Dedifferentiated amniotic fluid mesenchymal stem cell (primary cell): Measurements from ENCODE around the gene ZNF544.
"Not testable (repeated sequence)": the region's sequence is repeated elsewhere in the genome, so short reads cannot be mapped to it uniquely, and the experiment has no call there.

Experiments
- DNase-seq: peaks from one replicate; pipeline ENCODE4 v3.0.0-alpha.2; 2016; ENCODE audit errors: extremely low spot score

The ZNF544 gene

DNA sequence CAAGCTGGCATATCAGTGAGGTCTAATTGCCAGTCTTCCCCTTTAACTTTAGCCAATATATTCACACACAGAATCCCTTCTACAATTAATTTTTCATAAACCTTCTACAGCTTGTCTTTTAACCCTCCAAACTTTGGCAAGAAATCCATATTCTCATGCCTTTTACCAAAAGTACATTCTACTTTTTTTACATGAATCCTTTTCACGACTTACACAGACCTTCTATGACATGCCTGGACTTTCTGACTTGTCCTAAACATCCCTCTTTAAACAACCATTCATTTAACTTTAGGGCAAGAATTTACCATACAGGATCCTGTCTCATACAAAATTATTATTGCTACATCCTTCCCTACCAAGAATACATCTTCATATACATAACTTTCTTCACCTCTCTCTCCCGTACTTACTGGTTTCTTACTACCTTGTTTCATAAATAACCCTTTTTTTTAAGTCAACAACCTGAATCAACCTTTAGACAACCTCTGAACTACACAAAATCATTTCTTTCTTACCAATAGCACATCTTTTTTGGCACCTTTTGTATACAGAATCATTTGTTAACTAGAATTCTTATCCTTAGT is 23.5 kb downstream of the ZNF544 start:
- no peak for DNase-seq

DNA sequence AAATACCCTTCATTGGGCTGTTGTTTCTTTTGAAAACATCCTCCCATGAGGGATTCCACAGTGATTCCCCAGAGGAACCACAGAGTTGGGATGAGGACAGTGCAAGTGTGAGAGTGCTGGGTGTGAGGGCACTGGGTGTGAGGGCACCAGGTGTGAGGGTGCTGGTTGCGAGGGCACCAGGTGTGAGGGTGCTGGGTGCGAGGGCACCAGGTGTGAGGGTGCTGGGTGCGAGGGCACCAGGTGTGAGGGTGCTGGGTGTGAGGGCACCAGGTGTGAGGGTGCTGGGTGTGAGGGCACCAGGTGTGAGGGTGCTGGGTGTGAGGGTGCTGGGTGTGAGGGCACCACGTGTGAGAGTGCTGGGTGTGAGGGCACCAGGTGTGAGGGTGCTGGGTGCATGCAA is 29.5 kb downstream of the ZNF544 start:
- DNase-seq, result not testable (repeated sequence)

- DNase-seq, result no peak
Measured at GRCh38 chr19:58261600-58261967, 32.9 kb downstream of the ZNF544 start.

DNA sequence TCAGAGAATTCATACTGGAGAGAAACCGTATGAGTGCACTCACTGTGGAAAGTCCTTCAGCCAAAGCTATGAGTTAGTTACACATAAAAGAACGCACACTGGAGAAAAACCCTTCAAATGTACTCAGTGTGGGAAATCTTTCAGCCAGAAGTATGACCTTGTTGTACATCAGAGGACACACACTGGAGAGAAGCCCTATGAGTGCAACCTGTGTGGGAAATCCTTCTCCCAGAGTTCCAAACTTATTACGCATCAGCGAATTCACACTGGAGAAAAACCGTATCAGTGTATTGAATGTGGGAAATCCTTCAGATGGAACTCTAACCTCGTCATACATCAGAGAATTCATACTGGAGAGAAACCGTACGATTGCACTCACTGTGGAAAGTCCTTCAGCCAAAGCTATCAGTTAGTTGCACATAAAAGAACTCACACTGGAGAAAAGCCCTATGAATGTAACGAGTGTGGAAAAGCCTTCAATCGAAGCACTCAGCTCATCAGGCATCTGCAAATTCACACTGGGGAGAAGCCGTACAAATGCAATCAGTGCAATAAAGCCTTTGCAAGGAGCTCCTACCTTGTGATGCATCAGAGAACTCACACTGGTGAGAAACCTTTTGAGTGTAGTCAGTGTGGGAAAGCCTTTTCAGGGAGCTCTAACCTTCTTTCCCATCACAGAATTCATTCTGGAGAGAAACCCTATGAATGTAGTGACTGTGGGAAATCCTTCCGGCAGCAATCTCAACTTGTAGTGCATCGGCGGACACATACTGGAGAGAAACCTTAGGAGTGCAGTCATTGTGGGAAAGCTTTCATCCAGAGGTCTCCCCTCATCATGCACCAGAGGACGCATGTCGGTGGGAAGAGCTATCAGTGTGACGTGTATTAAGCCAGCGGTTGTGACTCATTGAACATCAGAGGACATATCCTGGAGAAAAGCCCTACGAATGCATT is 33.5 kb downstream of the ZNF544 start:
- DNase-seq, result no peak

DNA sequence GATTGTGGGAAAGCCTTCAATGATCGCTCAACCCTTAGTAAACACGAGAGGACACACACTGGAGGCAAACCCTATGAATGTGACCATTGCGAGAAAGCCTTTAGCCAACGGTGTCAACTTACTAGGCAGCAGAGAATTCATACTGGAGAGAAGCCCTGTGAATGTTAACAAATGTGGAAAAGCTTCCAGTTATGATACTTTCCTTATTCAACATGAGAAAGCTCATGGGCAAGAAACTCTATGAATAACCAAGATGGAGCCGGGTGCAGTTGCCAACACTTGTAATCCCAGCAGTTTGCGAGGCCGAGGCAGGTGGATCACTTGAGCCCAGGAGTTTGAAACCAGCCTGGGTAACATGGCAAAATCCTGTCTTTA is 34.2 kb downstream of the ZNF544 start:
- no peak for DNase-seq

GRCh38 chr19:58265100-58265499 is 36.4 kb downstream of the ZNF544 start:
- DNase-seq, result no peak

DNA sequence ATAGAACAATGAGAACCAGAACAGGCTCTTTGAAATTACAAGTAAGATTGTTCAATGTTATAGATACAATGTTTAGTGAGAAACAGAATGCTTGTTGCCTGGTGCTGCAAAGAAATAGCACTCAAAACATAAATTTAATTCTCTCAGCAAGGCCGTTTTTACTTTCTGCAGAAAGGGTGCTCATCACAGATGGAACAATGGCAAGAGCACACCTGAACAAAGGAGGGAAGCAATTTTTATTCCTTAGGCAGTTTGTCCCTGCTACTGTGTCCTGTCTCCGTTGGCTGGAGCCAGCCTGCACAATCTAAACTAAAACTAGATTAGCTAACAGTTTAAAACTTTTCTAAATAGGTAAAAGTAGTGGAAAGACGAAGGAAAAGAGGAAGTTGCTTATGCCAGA is 39.6 kb downstream of the ZNF544 start:
- no peak for DNase-seq

GRCh38 chr19:58274771-58275201 is 46.1 kb downstream of the ZNF544 start:
- DNase-seq, result no peak

DNA sequence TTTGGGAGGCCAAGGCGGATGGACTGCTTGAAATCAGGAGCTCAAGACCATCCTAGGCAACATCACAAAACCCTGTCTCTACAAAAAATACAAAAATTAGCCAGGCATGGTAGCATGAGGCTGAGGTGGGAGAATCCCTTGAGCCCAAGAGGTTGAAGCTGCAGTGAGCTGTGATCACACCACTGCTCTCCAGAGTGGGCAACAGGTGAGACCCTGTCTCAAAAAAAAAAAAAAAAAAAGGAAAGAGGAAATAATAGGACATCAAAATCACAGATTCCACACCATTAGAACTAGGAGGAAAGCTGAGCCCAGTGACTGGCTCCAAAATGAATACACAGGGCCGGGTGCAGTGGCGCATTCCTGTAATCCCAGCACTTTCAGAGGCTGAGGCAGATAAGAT is 46.9 kb downstream of the ZNF544 start:
- no peak for DNase-seq

GRCh38 chr19:58277197-58277596 is 48.5 kb downstream of the ZNF544 start:
- DNase-seq, result no peak

GRCh38 chr19:58277748-58278540 is 49.2 kb downstream of the ZNF544 start:
- DNase-seq, result peak; percentile 48

DNA sequence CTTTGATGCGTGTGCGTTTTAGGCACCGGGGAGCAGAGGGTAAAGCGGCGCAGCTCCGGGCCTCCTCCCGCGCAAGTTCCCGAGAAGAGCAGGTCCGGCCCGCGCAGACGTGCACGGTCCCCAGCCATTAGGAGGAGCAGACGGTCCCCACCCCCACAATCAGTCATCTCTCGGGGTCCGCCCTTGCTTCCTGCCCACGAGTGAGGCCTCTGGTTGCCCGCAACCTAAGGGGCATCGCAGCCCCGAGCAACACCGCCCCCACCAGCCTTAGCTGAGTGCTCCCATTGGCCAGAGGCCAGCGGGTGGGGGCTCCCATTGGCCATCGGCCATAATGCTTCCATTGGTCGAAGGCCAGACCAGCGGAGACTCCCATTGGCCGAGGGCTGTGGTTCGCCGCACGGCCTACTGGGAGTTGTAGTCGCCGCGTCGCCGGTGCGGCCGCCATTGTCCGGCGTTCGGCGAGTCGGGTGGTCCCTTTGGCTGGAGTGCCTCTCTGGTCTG is 49.9 kb downstream of the ZNF544 start, which contains the start of gene ZNF8:
TSS of gene ZNF8 (plus strand) at position 415 of the 501 bp plus-strand sequence. CDS start 127 bp downstream, outside the sequence.
- peak; percentile 96 for DNase-seq

DNA sequence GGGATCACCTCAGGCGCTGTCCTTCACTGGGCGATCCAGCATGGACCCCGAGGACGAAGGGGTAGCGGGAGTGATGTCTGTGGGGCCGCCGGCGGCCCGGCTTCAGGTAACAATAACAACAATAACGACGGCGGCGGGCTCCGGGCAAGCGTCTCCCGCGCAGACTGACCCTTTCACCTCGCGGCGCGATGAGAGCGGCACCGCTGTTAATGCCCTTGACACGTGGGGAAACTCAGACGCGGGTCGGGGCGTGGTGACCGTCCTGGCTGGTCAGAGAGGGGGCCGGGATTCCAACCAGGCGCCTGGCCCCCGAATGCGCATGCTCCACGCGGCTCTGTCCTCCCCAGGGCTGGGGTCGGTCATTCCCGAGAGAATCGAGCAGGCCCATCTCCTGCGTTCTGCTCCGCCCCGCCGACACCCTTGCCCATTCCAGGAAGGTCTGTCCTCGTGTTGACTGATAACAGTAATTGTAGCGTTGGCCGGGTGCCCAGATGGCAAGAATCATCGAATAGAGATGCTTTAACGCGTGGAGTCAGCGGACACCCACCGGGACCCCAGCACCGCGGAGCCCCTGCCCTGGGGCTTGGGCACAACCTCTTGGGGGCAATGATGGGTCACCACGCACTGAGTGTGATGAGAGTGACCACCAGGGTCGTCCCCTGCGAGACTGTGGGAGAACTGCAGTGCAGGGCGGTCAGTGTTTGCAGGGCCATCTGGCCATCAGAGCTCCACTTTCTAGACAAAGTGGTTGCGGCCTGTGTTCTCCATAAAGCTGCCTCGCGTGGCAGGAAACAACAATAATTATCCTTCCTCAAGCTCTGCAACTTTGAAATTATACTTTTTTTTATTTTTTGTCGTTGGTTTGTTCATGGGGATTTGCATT is 50.6 kb downstream of the ZNF544 start:
- DNase-seq, result peak; percentile 29

- DNase-seq, result no peak
Measured at GRCh38 chr19:58279925-58280316, 51.2 kb downstream of the ZNF544 start.

DNA sequence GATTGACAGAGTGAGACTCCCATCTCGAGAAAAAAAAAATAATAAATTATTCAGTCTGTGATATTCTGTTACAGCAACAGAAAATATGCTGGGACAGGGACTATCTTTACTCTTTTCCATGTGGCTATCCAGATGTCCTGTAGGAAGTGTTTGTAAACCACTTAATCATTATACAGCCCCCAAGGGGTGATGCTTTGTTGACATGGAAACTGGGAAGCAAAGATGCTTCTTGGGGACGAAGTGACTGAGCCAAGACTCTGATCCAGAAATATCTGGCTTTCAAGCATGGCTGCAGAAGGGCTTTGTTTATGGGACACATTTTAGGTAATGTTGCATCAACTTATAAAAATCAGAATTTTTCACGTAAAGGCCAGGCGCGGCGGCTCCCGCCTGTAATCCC is 55.5 kb downstream of the ZNF544 start:
- DNase-seq, result no peak

GRCh38 chr19:58291943-58292342 is 63.2 kb downstream of the ZNF544 start:
- no peak for DNase-seq

DNA sequence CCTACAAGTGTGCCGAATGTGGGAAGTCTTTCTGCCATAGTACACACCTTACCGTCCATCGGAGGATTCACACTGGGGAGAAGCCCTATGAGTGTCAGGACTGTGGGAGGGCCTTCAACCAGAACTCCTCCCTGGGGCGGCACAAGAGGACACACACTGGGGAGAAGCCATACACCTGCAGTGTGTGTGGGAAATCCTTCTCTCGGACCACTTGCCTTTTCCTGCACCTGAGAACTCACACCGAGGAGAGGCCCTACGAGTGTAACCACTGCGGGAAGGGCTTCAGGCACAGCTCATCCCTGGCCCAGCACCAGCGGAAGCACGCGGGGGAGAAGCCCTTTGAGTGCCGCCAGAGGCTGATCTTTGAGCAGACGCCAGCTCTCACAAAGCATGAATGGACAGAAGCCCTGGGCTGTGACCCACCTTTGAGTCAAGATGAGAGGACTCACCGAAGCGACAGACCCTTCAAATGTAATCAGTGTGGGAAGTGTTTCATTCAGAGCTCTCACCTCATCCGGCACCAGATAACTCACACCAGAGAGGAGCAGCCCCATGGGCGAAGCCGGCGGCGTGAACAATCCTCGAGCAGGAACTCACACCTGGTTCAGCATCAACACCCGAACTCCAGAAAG is 66.1 kb downstream of the ZNF544 start:
- DNase-seq, result no peak

DNA sequence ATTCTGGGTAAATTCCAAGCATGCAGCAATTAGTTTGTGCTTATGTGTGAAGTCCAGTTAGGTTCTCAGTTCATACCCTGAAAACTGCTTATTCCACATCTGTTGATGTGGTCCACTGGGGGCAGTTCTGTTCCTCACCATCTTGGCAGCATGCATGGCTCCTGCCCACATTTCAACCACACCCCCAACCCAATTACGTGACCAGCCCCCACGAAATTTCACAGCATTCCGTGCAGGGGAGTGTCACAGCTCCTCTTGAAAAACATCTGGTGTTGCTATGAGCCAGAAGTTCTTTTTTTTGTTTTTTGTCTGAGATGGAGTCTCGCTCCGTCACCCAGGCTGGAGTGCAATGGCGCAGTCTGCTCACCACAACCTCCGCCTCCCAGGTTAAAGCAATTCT is 67.4 kb downstream of the ZNF544 start:
- no peak for DNase-seq

DNA sequence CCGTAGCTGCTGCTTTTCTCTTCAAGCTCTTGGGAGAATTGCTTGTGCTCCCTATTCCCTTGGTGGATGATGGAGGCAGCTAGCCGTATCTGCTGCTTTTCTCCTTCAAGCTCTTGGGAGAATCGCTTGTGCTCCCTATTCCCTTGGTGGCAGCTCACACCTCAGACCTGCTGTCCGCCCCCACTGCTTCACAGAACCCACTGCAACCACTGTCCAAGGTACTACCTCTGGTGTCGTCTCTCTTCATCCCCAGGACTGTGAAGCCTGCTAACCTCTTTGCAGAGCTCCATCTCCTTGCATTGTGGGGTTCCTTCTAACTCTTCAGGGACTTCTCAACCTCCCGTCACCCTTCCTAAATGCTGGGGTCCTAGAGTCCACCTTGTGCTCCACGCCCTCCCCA is 71.9 kb downstream of the ZNF544 start:
- no peak for DNase-seq

DNA sequence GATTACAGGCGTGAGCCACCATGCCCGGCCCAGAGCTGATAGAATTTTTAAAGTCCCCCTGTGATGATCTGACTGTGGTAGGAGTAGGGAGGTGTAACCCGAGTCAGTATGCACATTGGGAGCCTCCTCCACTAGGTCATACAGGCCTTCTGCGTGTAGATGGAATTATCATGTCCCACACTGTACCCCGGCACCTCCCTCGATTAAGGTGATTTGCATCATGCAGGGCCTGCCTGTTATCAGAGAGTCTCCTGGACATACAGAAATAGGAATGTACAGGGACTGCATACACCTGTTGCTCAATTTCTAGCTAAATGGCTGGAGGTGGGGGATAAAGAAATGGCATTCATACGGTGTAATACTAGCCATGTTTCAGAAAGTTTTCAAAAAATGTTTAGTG is 75.5 kb downstream of the ZNF544 start:
- DNase-seq, result no peak

DNA sequence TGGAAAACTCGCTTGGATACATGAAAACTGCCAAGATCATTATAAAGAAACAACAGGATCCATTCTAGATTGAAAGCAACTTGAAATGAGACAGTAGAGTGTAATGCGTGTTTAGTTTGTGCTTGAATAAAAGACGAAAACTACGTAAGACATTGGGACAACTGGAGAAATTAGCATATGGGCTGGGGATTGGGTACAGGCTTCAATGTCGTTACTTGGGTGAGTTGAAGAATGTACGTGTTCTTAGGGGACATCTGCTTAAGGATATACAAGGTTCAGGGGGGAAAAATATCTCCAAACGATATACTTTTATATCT is 76.0 kb downstream of the ZNF544 start:
- DNase-seq, result no peak
